G401 (cell line): Measurements from ENCODE around the gene TSPYL4. TPM values are rescaled to one million over a fixed set of nuclear protein-coding genes. Genes with fewer than 3 reads are reported as not detected.
"Not testable (repeated sequence)": the region's sequence is repeated elsewhere in the genome, so short reads cannot be mapped to it uniquely, and the experiment has no call there.

Source experiments
- DNase-seq: peaks from one replicate; pipeline ENCODE4 v3.0.0-alpha.2; 2015; ENCODE audit warnings: low spot score
- in situ Hi-C: cut with HindIII; loops from 2 replicates; pipeline ENCODE4 v1.10.0; 2016; ENCODE audit warnings: low sequenced_read_pairs, mixed read lengths
- total RNA-seq: library from RNA; depleted of rRNA; stranded (reverse); fragments of >200 nt; shearing (Covaris generic); gene quantifications from 2 replicates; pipeline ENCODE4 v1.2.3, GENCODE V29; 2014; rRNA removed

TSPYL4 gene
- total RNA-seq = 10.5 and 14.0 TPM in 2 replicates

- in situ Hi-C loops = no loop called here
- peak; percentile 98 for DNase-seq
Measured at GRCh38 chr6:116253505-116254296, at the start of gene TSPYL4. TSPYL4 (minus strand) TSS chr6:116254075; CDS start chr6:116254008, 67 bp downstream.

- DNase-seq = no peak
- in situ Hi-C loops = no loop called here
Measured at GRCh38 chr6:116301104-116301503, 47.2 kb upstream of the TSPYL4 start.

GRCh38 chr6:116300566-116300965, 46.7 kb upstream of the TSPYL4 start:
- in situ Hi-C loops = no loop called here
- DNase-seq = no peak

GRCh38 chr6:116298973-116299372, 45.1 kb upstream of the TSPYL4 start:
- DNase-seq = no peak
- in situ Hi-C loops = no loop called here

- in situ Hi-C loops = no loop called here
- no peak for DNase-seq
Measured at GRCh38 chr6:116298273-116298672, 44.4 kb upstream of the TSPYL4 start.

GRCh38 chr6:116292553-116292952, 38.7 kb upstream of the TSPYL4 start:
- no peak for DNase-seq
- in situ Hi-C loops = no loop called here

GRCh38 chr6:116291701-116292396, 38.0 kb upstream of the TSPYL4 start:
- in situ Hi-C loops = no loop called here

GRCh38 chr6:116290799-116291198, 36.9 kb upstream of the TSPYL4 start:
- no peak for DNase-seq
- in situ Hi-C loops = no loop called here

More at GRCh38 chr6:116291701-116292396, 38.0 kb upstream of the TSPYL4 start:
- DNase-seq = no peak

GRCh38 chr6:116289876-116290275, 36.0 kb upstream of the TSPYL4 start:
- no peak for DNase-seq
- in situ Hi-C loops = no loop called here

GRCh38 chr6:116287689-116288282, 33.9 kb upstream of the TSPYL4 start:
- DNase-seq = peak; percentile 71
- in situ Hi-C loops = no loop called here

- DNase-seq = no peak
- in situ Hi-C loops = no loop called here
Measured at GRCh38 chr6:116286773-116287358, 33.0 kb upstream of the TSPYL4 start.

- in situ Hi-C loops, DNase-seq: not testable (repeated sequence)
Measured at GRCh38 chr6:116284984-116285383, 31.1 kb upstream of the TSPYL4 start.

- DNase-seq = no peak
- in situ Hi-C loops = no loop called here
Measured at GRCh38 chr6:116283191-116283590, 29.3 kb upstream of the TSPYL4 start.

GRCh38 chr6:116282698-116283097, 28.8 kb upstream of the TSPYL4 start:
- in situ Hi-C loops = no loop called here
- DNase-seq = no peak

GRCh38 chr6:116280933-116281316, 27.1 kb upstream of the TSPYL4 start:
- DNase-seq = no peak
- in situ Hi-C loops = no loop called here

- DNase-seq = peak; percentile 60
- in situ Hi-C loops = no loop called here
Measured at GRCh38 chr6:116280161-116280932, 26.5 kb upstream of the TSPYL4 start.

GRCh38 chr6:116279232-116280160, 25.6 kb upstream of the TSPYL4 start, which contains the start of gene TSPYL1:
TSPYL1 (minus strand) TSS chr6:116279930; CDS start chr6:116279830, 100 bp downstream.
- in situ Hi-C loops = no loop called here
- DNase-seq = peak; percentile 99

- DNase-seq = no peak
- in situ Hi-C loops = no loop called here
Measured at GRCh38 chr6:116278854-116279231, 25.0 kb upstream of the TSPYL4 start.
